RKO (cell line): ENCODE results near the gene AMPD2.
A peak's percentile ranks its signal among the peaks of the same experiment; 100 is the strongest.
"Not testable (repeated sequence)": the region's sequence is repeated elsewhere in the genome, so short reads cannot be mapped to it uniquely, and the experiment has no call there.

Experiments
- DNase-seq: peaks from one replicate; pipeline ENCODE4 v3.0.0-alpha.2; 2016; ENCODE audit warnings: low spot score

AMPD2 gene

GRCh38 chr1:109653306-109653705 lies 33.7 kb downstream of the AMPD2 start:
- DNase-seq: no peak

- DNase-seq: no peak
Observed at GRCh38 chr1:109654519-109654918, 34.9 kb downstream of the AMPD2 start.

GRCh38 chr1:109655615-109656519 lies 36.2 kb downstream of the AMPD2 start, which contains the start of gene GSTM4:
TSS of gene GSTM4 (plus strand) at chr1:109656099. CDS start at chr1:109656390, 291 bp downstream.
- DNase-seq: peak; percentile 74

GRCh38 chr1:109657395-109657794 lies 37.8 kb downstream of the AMPD2 start:
- no peak for DNase-seq

- no peak for DNase-seq
Observed at GRCh38 chr1:109657970-109658369, 38.3 kb downstream of the AMPD2 start.

- no peak for DNase-seq
Observed at GRCh38 chr1:109658533-109659042, 39.0 kb downstream of the AMPD2 start.

- DNase-seq: no peak
Observed at GRCh38 chr1:109659145-109659544, 39.5 kb downstream of the AMPD2 start.

- no peak for DNase-seq
Observed at GRCh38 chr1:109659997-109660690, 40.5 kb downstream of the AMPD2 start.

GRCh38 chr1:109660691-109661026 lies 41.0 kb downstream of the AMPD2 start:
- DNase-seq: not testable (repeated sequence)

GRCh38 chr1:109661391-109661790 lies 41.8 kb downstream of the AMPD2 start:
- DNase-seq: no peak

GRCh38 chr1:109664671-109665070 lies 45.0 kb downstream of the AMPD2 start:
- DNase-seq: no peak

GRCh38 chr1:109667452-109668122 lies 48.0 kb downstream of the AMPD2 start, which contains the start of gene GSTM2:
TSS of gene GSTM2 (plus strand) at chr1:109668057. CDS start at chr1:109668116, 59 bp downstream.
- no peak for DNase-seq

- no peak for DNase-seq
Observed at GRCh38 chr1:109668123-109668775, 48.6 kb downstream of the AMPD2 start.

- no peak for DNase-seq
Observed at GRCh38 chr1:109669246-109669948, 49.8 kb downstream of the AMPD2 start.

- not testable (repeated sequence) for DNase-seq
Observed at GRCh38 chr1:109669949-109670302, 50.3 kb downstream of the AMPD2 start.

GRCh38 chr1:109671067-109671466 lies 51.4 kb downstream of the AMPD2 start:
- no peak for DNase-seq

GRCh38 chr1:109673861-109674260 lies 54.2 kb downstream of the AMPD2 start:
- not testable (repeated sequence) for DNase-seq

- DNase-seq: not testable (repeated sequence)
Observed at GRCh38 chr1:109676683-109677381, 57.2 kb downstream of the AMPD2 start.

GRCh38 chr1:109677459-109677858 lies 57.8 kb downstream of the AMPD2 start:
- no peak for DNase-seq

GRCh38 chr1:109678637-109679036 lies 59.0 kb downstream of the AMPD2 start:
- DNase-seq: not testable (repeated sequence)
